GM21737 (cell line): ENCODE measurements around the gene ACTR1A.

Source experiments
- ATAC-seq: cut with Tn5 transposase; IDR thresholded peaks from one replicate; pipeline ENCODE4 v1.9.1; 2021; ENCODE audit warnings: mild to moderate bottlenecking, moderate library complexity; ENCODE audit not compliant: unreplicated experiment

Gene ACTR1A

DNA sequence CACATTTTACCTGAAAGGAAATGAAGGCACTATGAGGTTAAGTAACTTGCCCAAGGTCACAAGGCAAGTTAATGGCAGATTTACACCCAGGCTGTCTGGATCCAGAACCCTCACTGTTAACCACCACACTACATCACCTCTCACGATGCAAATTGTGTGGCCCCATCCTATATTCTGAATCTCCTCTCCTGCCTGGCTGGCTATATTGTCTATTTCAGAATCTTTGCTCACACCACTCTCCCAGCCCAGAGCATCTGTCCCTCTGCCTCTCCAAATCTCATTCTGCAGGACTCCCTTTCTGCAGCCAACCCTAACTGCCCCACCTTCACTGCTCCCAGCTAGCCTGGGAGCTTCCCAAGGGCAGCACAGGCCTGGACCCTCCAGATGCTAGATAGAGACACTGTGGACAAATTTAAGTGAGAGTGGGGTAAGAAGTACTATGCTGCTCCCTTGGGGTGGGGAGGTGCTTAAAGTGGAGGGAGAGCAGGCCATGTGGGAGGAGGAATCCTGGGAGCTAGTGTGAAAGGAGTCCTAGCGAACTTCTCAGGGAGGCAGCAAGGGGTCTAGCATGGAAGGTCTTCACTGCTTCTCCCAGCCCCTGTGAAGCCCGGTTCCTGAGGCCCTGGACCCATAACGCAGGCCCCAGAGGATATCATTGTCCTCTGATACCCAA is 70.9 kb downstream of the ACTR1A start:
- no peak for ATAC-seq

- no peak for ATAC-seq
Measured at GRCh38 chr10:102429468-102429867, 73.0 kb downstream of the ACTR1A start.
